Measurements from ENCODE around the gene SMAD3.
A peak's percentile ranks its signal among the peaks of the same experiment; 100 is the strongest.

SMAD3 gene

GRCh38 chr15:67097930-67098740 lies 32.7 kb downstream of the SMAD3 start:
- peak in 1 of 5 experiments; percentile 84 for DNase-seq

- no peak for DNase-seq
Observed at GRCh38 chr15:67098768-67099282, 33.4 kb downstream of the SMAD3 start.

GRCh38 chr15:67100124-67100791 lies 34.9 kb downstream of the SMAD3 start:
- no peak for DNase-seq

- peak in 2 of 5 experiments; percentile 67 to 94 for DNase-seq
Observed at GRCh38 chr15:67100801-67101581, 35.6 kb downstream of the SMAD3 start.

- peak in 2 of 5 experiments; percentile 84 to 98 for DNase-seq
Observed at GRCh38 chr15:67101911-67102598, 36.7 kb downstream of the SMAD3 start.

- DNase-seq = no peak
Observed at GRCh38 chr15:67102599-67102929, 37.2 kb downstream of the SMAD3 start.

GRCh38 chr15:67103021-67103420 lies 37.6 kb downstream of the SMAD3 start:
- no peak for DNase-seq

GRCh38 chr15:67103432-67103831 lies 38.0 kb downstream of the SMAD3 start:
- DNase-seq = no peak

- DNase-seq = peak in 2 of 5 experiments; percentile 62 to 69
Observed at GRCh38 chr15:67103869-67104268, 38.5 kb downstream of the SMAD3 start.

GRCh38 chr15:67104510-67104909 lies 39.1 kb downstream of the SMAD3 start:
- no peak for DNase-seq

- DNase-seq = no peak
Observed at GRCh38 chr15:67105065-67105951, 39.9 kb downstream of the SMAD3 start.

GRCh38 chr15:67105991-67106763 lies 40.8 kb downstream of the SMAD3 start:
- no peak for DNase-seq

- peak in 1 of 5 experiments; percentile 62 for DNase-seq
Observed at GRCh38 chr15:67106764-67107013, 41.3 kb downstream of the SMAD3 start.

GRCh38 chr15:67107014-67107812 lies 41.8 kb downstream of the SMAD3 start:
- DNase-seq = peak in 2 of 5 experiments; percentile 34 to 58

GRCh38 chr15:67108122-67108961 lies 42.9 kb downstream of the SMAD3 start:
- no peak for DNase-seq

GRCh38 chr15:67109141-67110034 lies 44.0 kb downstream of the SMAD3 start:
- peak in 1 of 5 experiments; percentile 49 for DNase-seq

GRCh38 chr15:67110361-67110781 lies 45.0 kb downstream of the SMAD3 start:
- no peak for DNase-seq
